GM19452 (cell line): ENCODE results near the gene GRK3.
"Not testable (repeated sequence)": the region's sequence is repeated elsewhere in the genome, so short reads cannot be mapped to it uniquely, and the experiment has no call there.

Experiments used
- ATAC-seq: cut with Tn5 transposase; IDR thresholded peaks from one replicate; pipeline ENCODE4 v1.9.1; 2021; ENCODE audit not compliant: unreplicated experiment

GRK3 gene

DNA sequence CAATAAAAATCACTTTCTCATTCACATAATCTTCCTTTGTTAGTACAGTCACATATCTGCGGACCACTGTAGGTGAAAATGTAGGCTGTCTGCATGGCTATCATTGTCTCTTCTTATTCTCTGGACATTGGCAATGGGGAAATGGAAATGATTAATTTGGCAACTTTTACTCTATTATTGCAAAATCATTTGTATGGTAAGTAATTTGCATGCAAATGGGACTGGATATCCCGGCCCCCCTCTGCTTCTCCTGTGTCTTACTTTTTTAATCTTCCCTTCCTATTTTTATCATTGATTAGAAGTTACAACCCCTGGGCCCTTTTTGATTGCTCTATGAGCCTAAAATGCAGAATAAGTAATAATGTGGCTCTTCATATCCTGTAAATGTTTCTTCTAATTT is 6.0 kb downstream of the GRK3 start:
- ATAC-seq: no peak

- ATAC-seq: not testable (repeated sequence)
Measured at GRCh38 chr22:25571969-25572707, 7.7 kb downstream of the GRK3 start.

- ATAC-seq: peak; percentile 61
Measured at GRCh38 chr22:25572708-25573171, 8.3 kb downstream of the GRK3 start.

DNA sequence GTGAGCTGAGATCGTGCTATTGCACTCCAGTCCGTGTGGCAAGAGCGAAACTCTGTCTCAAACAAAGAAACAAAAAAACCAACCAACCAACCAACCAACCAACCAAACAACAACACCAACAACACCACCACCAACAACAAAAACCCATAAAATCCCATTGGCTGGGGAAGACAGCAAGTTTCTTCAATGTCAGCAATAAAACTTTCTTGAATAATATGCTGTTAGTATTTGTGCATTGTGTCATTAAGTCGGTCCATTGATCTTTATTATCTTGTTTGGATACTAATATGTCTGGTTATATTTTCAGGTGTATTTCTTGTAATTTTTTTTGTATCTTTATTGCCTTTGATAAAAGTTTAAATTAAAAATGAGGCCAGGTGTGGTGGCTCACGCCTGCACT is 9.4 kb downstream of the GRK3 start:
- no peak for ATAC-seq

DNA sequence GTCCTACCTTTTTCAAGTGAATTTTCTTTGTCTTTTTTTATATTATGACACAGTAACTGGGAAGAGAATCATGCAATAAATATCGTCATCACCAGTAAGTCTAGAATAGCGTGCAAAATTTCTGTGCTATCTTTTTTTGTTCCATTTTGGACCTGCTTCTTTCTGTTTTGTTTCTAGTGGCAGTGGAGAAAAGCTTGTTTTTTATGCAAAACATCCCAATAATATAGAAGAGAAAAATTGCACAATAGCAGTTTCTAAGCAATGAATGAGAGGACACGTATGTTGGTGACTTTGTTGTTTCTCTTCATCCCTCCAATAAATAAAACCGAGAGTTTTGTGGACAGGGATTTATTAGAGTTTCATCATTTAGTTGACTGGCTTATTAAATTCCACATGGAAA is 10.3 kb downstream of the GRK3 start:
- no peak for ATAC-seq

DNA sequence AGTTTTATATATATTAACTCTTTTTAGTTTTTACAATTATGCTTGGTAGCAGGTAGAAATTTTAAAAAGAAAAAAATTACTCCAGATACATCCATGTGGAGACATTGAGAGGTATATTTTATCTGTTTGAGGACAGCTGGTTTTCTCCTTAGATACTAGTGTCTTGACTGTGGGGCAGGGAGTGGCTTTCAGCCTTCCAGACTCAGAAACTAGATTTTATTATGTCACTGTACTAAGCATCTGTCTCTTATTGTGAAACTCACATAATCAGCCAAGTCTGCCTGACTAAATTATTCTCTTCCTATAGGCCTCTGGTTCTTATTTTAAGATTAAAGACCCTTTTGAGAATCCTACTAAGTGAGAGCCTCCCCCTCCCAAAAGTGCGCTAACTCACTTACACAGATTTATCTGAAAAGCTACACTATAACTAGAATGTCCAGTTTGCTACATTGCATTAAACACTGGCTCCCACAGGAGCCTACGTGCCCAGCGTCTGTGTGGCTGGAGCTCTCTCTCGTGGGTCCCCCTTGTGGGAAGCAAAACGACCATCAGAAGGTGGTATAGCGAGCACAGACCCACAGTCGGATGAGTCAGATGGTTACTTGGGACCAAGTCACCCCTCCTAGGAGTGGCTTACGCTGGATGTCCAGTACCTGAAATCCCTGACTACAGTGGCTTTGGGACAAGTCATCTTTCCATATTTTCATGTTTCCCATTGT is 11.4 kb downstream of the GRK3 start:
- not testable (repeated sequence) for ATAC-seq

GRCh38 chr22:25581452-25581851 is 17.0 kb downstream of the GRK3 start:
- ATAC-seq: not testable (repeated sequence)

- ATAC-seq: no peak
Measured at GRCh38 chr22:25582946-25583345, 18.5 kb downstream of the GRK3 start.

DNA sequence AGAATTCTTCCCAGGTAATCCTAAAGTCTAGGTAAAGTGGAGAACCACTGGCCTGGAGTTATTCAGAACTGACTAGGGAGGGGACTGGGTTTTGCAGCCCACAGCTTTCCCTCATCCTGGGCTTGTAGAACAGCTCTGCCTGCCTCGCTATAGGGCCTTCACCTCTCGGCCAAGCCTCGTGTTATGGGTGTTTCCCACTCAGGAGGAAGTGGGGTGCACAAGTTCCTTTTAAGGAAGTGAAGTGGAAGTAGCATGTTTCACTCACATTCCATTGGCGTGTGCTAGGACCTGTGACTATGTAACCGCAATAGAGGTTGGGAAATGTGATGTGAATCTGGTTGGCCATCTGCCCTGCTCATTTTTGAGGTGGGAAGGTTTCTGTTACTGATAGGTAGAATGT is 20.5 kb downstream of the GRK3 start:
- ATAC-seq: not testable (repeated sequence)

DNA sequence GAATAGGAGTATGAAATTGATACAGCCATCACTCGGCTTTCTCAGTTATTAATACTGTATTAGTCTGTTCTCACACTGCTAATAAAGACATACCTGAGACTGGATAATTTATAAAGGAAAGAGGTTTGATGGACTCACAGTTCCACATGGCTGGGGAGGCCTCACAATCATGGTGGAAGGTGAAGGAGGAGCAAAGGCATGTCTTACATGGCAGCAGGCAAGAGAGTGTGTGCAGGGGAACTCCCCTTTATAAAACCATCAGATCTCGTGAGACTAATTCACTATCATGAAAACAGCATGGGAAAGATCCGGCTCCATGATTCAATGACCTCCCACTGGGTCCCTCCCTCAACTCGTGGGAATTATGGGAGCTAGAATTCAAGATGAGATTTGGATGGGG is 25.2 kb downstream of the GRK3 start:
- not testable (repeated sequence) for ATAC-seq

GRCh38 chr22:25593323-25593722 is 28.8 kb downstream of the GRK3 start:
- ATAC-seq: not testable (repeated sequence)

DNA sequence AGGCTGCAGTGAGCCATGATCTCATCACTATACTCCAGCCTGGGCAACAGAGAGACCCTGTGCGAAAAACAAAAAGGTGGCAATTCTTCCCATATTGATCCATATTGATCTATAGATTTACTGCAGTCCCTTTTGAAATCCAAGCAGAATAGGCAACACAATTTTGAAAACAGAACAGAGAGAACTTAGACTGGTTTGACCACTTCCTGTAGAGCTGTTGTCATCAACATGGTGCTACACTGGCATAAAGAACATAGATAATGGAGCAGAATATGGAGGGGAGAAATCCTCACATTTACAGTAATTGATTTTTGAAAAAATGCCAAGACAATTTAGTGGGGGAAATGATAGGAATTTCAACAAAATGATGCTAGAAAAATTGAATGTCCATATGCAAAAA is 34.1 kb downstream of the GRK3 start:
- ATAC-seq: no peak

GRCh38 chr22:25602445-25602844 is 38.0 kb downstream of the GRK3 start:
- ATAC-seq: no peak

DNA sequence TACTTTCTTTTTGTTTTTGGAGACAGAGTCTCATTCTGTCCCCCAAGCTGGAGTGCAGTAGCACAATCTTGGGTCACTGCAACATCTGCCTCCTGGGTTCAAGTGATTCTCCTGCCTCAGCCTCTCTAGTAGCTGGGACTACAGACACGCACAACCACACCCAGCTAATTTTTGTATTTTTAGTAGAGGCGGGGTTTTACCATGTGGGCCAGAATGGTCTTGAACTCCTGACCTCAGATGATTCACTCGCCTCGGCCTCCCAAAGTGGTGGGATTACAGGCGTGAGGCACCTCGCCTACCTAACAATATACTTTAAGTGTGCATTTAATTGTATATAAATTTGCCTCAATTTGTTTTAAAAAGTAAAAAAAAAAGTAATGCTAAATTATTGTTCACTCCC is 38.4 kb downstream of the GRK3 start:
- ATAC-seq: no peak

- ATAC-seq: not testable (repeated sequence)
Measured at GRCh38 chr22:25605146-25605545, 40.7 kb downstream of the GRK3 start.

- not testable (repeated sequence) for ATAC-seq
Measured at GRCh38 chr22:25605565-25605964, 41.1 kb downstream of the GRK3 start.

DNA sequence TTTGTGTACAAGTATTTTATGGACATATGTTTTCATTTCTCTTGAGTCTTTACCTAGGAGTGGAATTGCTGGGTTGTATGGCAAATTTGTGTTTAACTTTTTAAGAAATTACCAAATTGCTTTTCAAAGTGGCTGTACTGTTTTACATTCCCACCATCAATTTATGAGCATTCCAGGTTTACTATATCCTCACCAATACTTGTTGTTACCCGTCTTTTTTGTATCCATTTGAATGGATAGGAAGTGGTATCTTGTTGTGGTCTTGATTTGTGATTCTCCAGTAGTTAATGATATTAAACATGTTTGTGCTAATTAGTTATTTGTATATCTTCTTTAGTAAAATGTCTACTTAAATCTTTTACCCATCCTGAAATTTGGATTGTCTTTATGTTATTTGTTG is 46.8 kb downstream of the GRK3 start:
- not testable (repeated sequence) for ATAC-seq

- ATAC-seq: not testable (repeated sequence)
Measured at GRCh38 chr22:25613131-25613530, 48.7 kb downstream of the GRK3 start.

GRCh38 chr22:25613558-25613957 is 49.1 kb downstream of the GRK3 start:
- not testable (repeated sequence) for ATAC-seq

DNA sequence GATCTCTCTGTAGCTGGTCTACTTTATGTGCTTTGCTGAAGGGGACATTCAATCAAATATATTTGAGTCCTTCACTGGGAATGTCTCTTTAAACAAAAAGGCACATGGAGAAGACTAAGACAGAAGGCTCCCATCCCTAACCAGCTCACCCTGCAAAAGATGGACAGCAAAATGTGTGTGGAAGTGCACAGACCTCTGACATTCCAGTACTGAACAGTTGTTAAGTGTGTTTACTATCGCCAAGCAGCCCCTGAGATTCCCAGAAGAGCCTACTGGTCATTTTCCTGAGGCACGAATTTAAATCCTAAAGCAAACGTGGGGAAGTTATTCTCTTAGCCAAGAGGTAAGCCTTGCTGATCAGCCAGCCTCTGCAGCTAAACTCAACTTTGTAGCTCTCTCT is 50.3 kb downstream of the GRK3 start:
- not testable (repeated sequence) for ATAC-seq

DNA sequence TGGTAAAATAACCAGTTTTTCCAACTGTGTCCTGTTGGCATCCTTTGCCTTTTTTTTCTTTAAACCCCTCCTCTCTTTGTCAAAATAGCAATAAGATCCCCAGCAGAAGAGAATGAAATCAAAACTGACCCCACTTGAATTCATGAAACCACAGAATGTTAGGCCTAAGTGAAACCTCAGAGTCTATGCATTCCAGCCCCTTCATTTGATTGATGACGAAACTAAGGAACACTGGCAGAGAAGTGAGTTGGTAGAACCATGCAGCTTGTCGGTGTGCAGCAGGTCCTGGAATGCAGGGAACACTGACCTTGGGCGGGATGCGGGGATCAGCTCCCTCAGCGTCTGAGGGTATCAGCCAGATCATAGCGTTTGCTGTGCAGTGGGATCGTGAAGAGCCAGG is 57.5 kb downstream of the GRK3 start:
- no peak for ATAC-seq

DNA sequence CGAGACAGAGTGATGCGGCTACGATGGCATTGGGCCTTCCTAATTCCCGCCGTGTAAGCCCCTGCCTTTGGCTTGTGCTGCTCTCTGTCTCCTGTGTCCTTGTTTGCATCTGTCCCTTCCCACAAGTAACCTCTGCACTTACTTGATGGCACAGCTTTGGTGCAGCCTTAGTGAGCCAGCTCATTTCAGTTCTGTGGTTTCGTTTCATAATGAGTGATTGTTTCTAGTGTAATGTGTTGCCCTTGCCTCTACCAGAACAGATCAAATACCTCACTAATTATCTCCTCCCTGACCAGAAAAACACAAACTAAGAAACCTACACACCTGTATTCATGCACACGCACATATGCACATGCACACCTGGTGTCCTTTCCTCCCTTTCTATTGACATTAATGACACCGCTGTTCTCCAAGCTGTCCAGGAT is 58.8 kb downstream of the GRK3 start:
- peak; percentile 88 for ATAC-seq
